K562 (cell line): ENCODE measurements around the gene DTX4. TPM values are rescaled to one million over a fixed set of nuclear protein-coding genes. Genes with fewer than 3 reads are reported as not detected.

Source experiments
- FOS ChIP-seq: IDR thresholded peaks from 3 replicates; pipeline ENCODE4 v1.6.1; 2011; ENCODE audit not compliant: insufficient read length; ENCODE audit errors: extremely low read depth
- HES1 ChIP-seq: fragments of 450-650 bp; IDR thresholded peaks from 2 replicates; pipeline ENCODE4 v1.6.1; 2016; ENCODE audit warnings: low read depth, mild to moderate bottlenecking, moderate library complexity
- SREBF1 ChIP-seq: fragments of 150-350 bp; IDR thresholded peaks from 2 replicates; pipeline ENCODE4 v1.6.1; 2014; ENCODE audit warnings: antibody characterized with exemption, low read depth, low read length, borderline replicate concordance
- ZKSCAN3 ChIP-seq: fragments of 250-450 bp; sonication (Bioruptor Pico); IDR thresholded peaks from 2 replicates; pipeline ENCODE4 v1.4.0; 2020
- ZMIZ1 ChIP-seq, 2 experiments: fragments of 150-350 bp in 1 of 2; IDR thresholded peaks; 2 replicates each; pipeline ENCODE4 v1.6.1; 2012 to 2016; ENCODE audit warnings: low read depth in 2 of 2, low read length in 2 of 2, mild to moderate bottlenecking in 1 of 2, moderate library complexity in 1 of 2
- ZNF668 ChIP-seq: fragments of 250-450 bp; sonication (Bioruptor Pico); IDR thresholded peaks from 2 replicates; pipeline ENCODE4 v1.8.0; 2022; ENCODE audit warnings: mild to moderate bottlenecking, inconsistent platforms
- polyA plus RNA-seq, 8 experiments: library from polyadenylated mRNA; depleted of rRNA in 4 of 8; stranded (reverse) in 5 of 8; unstranded in 3 of 8; fragments of >200 nt; fragmentation: Nextera tagmentation in 2 of 8; fragmentation: Illumina TruSeq in 1 of 8; extraction: Ambion mirVana in 2 of 8; extraction: Trizol in 1 of 8; gene quantifications; 2 replicates each; pipeline versions ENCODE4 v1.2.1 to v1.2.3, GENCODE V29; 2011 to 2014; ENCODE audit warnings: inconsistent platforms in 1 of 8, missing spikeins in 1 of 8
- total RNA-seq, 7 experiments: library from RNA; depleted of rRNA in 6 of 7; stranded (reverse); fragments of >200 nt in 6 of 7; fragmentation: Illumina TruSeq in 2 of 7; extraction: Trizol in 2 of 7; gene quantifications; 2 replicates each; pipeline versions ENCODE4 v1.2.1 to v1.2.3, GENCODE V29; 2011 to 2021; ENCODE audit warnings: low replicate concordance in 1 of 7
- TF ChIP-seq, protein P1 (sequence below), 2 experiments: fragments of 450-650 bp in 1 of 2; IDR thresholded peaks; 2 replicates each; pipeline ENCODE4 v1.6.1; 2011 to 2017; ENCODE audit warnings: low read depth in 2 of 2, antibody characterized with exemption in 1 of 2, borderline replicate concordance in 1 of 2, low read length in 1 of 2, mild to moderate bottlenecking in 1 of 2, mixed read lengths in 1 of 2; ENCODE audit not compliant: control insufficient read depth in 1 of 2

DTX4 gene
- total and polyA plus RNA-seq, 9 of the 15 experiments (the other 6 are each of a cell fraction or from before 2014, with no cell fraction given), result 0.03 to 0.47 (median 0.04) TPM; not detected in 4

DNA sequence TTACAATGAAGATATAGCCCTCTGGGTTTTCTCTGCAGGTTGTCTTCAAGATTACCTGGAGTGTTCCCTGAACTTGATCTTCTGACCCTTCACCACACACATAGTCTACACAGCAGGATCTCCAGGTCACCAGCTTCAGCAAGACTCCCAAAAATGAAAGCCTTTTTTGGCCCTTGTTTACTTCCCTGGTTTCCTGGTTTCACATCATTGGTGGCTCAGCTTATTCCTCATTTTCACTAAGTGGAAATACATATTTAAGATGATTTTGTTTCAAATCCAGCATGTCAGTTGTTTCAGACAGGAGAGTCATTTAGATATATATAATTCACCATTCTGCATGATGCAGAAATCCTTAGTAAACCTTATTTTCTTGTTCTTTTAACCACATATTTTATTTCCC lies 82.4 kb downstream of the DTX4 start (continued):
- TF ChIP-seq, protein P1, sequence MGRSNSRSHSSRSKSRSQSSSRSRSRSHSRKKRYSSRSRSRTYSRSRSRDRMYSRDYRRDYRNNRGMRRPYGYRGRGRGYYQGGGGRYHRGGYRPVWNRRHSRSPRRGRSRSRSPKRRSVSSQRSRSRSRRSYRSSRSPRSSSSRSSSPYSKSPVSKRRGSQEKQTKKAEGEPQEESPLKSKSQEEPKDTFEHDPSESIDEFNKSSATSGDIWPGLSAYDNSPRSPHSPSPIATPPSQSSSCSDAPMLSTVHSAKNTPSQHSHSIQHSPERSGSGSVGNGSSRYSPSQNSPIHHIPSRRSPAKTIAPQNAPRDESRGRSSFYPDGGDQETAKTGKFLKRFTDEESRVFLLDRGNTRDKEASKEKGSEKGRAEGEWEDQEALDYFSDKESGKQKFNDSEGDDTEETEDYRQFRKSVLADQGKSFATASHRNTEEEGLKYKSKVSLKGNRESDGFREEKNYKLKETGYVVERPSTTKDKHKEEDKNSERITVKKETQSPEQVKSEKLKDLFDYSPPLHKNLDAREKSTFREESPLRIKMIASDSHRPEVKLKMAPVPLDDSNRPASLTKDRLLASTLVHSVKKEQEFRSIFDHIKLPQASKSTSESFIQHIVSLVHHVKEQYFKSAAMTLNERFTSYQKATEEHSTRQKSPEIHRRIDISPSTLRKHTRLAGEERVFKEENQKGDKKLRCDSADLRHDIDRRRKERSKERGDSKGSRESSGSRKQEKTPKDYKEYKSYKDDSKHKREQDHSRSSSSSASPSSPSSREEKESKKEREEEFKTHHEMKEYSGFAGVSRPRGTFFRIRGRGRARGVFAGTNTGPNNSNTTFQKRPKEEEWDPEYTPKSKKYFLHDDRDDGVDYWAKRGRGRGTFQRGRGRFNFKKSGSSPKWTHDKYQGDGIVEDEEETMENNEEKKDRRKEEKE (IDR thresholded peaks at IDR 0.05; ENCODE audit: borderline replicate concordance in 1 of 2, control insufficient read depth in 1 of 2, low read depth in 2 of 2, low read length in 1 of 2), result no peak
- TF ChIP-seq ZNF668 (CRISPR knock-in tag) (no peak), HES1 (no peak), ZMIZ1 (IDR thresholded peaks at IDR 0.05; ENCODE audit: low read depth in 2 of 2, low read length in 2 of 2) (no peak), FOS (no peak), ZKSCAN3 (CRISPR knock-in tag) (no peak), SREBF1 (no peak)
